Activated CD4-positive, alpha-beta T cell treated with anti-CD3 and anti-CD28 coated beads for 4 hours (primary cell): ENCODE measurements around the gene RUNX1.
A peak's percentile ranks its signal among the peaks of the same experiment; 100 is the strongest.

Experiments used
- DNase-seq, 2 donors: peaks; one replicate each; pipeline ENCODE4 v3.0.0-alpha.2; 2020

The RUNX1 gene

DNA sequence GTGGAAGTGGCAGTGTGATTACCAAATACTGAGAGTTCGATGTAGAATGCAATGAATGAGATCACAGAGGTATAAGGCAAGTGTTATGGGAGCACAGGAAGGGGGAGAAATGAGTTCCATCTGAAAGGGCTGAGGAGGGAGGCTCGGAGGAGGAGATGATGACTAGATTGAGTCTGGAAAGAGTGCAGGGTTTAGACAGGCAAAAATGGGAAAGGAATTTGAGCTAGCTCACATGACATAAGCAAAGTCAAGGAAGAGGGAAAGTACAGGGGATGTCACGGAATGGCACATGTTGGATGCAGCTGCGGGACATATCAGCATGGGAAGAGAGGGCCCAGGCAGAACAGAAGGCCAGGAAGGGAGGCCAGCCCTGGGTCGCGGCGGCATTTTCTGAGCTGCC lies 132.7 kb downstream of the RUNX1 start:
- no peak for DNase-seq

- no peak for DNase-seq
These were observed 133.7 kb downstream of the RUNX1 start for GRCh38 chr21:34915364-34915841.

GRCh38 chr21:34914239-34914638 lies 134.9 kb downstream of the RUNX1 start:
- DNase-seq, result no peak

DNA sequence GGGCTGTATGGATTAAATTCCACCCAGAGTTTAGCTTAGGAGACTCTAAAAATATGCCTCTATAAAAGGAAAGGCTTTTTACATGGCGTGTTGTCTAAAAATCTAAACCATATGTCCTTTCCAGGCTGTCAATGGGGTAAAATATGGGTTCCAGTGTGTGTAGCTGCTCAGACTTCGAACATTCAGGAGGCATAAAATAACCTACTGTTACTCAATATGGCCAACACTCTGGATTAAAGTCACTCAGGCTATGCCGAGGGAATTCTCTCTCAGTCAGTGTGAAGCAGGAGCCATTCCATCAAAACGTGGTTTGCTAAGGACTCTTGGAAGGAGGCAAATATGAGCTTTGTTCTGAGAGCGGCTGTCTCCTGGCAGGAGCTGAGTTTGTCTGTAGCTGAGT lies 135.3 kb downstream of the RUNX1 start:
- DNase-seq, result no peak

GRCh38 chr21:34912022-34912945 lies 136.8 kb downstream of the RUNX1 start:
- no peak for DNase-seq

DNA sequence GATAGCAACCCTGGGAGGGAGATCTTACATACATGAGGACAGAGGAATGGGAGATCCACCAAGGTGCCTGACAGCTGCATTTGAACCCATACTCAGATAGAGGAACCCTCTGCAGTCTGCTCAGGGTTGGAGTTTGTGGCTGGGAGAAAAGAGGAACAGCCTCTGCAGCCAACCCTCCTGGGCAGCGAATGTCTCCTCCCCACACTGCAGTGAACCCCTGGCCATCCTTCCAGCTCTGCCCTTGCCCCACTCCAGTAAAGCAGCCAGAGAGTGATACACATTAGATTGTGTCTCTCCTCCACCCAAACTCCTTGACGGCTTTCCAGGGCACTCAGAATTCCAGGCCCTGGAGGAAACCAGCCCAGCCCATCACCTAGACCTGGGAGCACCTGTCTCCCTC lies 137.7 kb downstream of the RUNX1 start:
- DNase-seq, result no peak

- no peak for DNase-seq
These were observed 138.7 kb downstream of the RUNX1 start for GRCh38 chr21:34910396-34910795.

DNA sequence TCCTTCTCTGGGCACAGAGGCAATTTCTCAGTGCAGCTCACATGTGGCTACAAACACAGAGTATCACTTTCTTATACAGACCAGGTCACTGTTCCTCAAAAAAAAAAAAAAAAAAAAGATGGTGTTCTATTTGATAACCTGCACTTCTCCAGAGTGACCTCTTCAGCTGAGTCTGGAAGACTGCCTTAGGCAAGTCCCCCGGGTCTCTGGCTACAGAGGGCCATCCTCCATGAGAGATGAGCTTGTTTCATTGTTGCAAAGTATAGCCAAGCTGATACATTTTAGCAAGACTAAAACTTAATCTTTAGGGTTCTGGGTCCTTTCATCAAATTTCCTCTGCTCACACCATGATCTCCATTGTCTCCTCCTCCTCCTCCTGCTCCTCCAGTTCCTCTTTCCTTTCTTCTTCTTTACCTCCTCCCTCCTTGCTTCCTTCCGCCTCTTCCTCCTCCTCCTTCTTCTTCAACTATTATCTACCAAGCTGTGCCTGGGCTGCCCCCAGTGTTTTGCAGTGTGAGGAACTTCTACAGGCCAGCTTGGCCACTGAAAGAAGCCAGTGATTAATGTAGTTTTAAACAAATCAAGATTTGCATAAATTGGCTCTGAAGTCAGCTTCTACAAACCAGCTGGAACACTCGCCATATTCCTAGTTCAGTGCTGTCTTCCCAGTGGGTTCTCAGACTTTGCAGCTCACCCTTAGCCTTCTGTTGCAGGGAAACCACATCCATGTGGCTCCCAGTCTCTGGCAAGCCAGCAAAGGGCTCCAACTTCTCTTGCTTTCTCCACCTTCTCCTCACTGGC lies 139.4 kb downstream of the RUNX1 start:
- no peak for DNase-seq

DNA sequence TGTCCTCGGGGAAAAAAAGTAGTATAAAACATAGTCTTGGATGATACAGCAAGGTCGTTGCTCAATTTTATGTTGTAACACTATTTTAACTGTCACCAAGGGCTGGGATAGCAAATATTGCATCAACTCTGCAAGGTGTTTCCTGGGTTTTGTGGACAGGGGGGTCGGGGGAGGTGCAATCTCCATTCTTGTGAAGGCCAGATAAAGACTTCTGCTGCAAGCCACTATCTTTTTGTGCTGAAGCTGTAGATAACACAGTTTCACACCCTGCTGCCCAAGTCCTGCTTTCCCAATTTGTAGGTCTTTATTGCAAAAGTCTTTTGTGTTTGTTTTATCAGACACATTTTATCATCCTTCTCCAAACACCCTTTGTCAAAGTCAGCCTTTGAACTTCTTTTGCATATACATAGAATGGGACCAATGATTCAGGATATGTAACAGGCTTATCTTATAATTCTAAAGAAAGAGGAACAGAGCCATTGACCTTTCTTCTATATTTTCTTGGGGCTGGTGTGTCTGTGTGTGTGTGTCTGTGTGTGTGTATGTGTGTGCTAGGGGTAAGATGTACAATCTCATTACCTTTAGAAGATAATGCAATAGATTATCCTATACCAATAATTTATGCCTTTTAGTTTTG lies 140.6 kb downstream of the RUNX1 start:
- DNase-seq, result no peak

DNA sequence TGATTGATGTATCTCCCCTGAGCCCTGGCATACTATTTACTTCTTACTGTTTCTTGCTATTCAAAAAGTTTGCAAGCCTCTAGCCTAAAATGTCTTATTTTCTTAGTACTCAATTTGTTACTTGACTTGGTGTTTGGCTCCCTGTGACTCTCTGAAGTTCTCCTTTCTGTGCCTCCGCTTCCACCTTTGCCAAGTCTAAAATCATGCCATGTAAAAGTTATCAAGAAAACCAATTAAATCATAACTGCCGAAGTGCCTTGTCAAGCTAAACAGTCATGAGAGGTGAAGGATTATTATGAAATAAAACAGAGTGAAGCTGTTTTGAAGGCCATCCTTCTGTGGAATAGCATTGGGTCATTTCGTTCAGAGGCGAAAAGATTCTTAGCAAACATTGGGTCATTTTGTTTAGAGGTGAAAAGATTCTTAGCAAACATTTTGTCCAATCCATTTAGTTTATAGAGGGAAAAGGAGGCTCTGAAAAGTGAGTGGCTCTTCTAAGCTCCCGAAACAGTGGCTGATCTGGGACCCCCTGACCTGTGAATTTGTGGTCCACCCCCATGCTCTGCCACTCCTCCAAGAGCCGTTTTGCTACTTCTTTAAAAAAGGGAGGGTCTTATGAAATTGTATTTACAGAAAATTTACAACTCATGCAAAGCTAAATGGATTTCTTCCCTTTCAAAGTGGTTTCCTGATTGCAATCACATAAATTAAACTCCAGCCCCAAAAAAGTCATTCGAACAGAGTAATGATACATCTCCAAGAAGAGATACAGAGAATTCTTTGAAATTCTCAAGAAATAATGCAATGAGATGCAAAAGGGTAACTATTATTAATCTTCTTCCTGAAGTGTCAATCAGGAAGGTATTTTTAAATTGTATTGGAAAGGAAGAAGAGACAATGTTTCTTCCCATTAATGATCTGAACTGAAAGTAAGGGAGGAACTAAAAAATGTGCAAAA lies 141.4 kb downstream of the RUNX1 start:
- no peak for DNase-seq

DNA sequence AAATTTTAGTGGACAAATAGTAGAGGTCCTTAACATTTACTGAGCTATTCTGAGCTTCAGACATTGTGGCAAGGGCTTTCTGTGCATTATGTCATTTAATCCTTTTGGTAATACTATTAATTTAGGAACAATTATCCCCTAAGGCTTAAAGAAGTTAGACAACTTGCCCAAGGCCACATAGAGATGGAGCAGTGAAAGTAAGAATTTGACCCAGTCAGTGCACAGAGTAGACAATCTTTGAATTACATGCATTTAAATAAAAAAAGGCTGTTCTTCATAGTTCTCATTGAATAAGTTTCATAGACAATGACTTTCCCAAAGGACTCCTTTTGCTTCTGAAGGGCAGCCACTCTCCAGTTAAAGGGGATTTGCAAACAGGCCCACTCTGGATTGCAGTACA lies 142.7 kb downstream of the RUNX1 start:
- no peak for DNase-seq

- no peak for DNase-seq
These were observed 143.9 kb downstream of the RUNX1 start for GRCh38 chr21:34905218-34905537.

- no peak for DNase-seq
These were observed 144.4 kb downstream of the RUNX1 start for GRCh38 chr21:34904526-34905217.

DNA sequence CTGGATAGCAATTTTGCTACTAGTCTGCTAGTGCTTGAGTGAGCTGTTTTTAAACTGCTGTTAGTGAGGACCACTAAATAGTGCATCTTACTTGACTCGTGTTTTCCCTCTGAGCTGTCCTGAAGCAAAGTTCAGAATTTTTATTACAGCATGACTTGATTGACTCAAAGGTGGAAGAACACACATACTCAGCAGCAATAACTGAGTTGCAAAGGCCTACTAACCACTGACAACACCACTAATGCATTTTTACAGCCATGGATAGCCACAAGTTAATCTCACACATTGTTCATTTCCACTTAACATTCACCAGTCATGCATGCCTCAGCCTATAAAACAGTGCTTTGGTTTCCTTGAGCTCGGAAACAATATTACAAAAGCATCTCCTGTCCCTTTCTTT lies 148.7 kb downstream of the RUNX1 start:
- no peak for DNase-seq

GRCh38 chr21:34899760-34900159 lies 149.3 kb downstream of the RUNX1 start:
- DNase-seq, result no peak

DNA sequence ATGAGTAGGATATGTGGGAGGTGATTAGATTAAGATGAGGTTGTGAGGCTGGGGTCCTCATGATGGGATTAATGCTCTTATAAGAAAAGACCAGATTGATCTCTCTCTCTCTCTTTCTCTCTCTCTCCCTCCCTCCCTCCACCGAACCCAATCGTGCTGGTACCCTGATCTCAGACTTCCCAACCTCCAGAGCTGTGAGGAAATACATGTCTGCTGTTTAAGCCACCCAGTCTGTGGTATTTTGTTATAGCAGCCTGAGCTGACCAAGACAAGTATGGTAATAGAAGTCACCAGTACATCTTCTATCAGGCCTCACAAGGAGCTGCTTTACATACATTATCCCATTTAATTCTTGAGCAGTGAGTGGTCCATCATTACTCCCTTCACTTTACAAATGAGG lies 149.8 kb downstream of the RUNX1 start:
- no peak for DNase-seq

DNA sequence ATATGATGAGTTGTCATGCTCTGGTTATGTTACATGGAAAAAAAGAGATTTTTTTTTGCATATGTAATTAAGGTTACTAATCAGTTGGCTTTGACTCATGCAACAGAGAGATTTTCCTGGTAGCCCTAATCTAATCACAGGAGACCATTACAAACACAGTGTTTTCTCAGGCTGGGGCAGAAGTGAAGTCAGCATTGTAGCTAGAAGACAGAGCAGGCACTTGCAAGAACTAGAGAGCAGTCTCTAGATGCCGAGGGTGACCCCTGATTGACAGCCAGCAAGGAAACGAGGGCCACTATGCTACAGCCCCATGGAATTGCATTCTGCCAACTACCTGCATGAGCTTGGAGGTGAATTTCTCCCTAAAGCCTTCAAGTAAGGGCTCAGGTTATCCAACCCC lies 151.3 kb downstream of the RUNX1 start:
- DNase-seq, result no peak

DNA sequence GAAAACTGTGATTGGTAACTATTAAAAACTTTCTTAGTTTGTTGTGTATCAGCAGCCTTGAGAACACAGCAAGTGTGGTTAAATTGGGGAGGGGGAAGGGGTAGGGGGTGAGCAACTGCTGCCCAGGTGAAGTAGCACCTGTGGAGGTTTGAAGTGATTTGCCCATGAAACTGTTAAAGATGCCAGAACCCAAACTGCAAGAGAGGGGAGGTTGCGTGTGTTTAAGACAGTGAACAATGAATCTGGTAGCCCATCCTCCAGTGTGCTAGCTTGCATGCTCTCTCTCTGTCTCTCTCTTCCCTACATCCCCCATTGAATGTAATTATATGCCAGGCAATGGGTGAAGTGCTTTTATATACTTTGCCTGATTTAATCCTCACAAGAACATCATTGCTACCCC lies 154.7 kb downstream of the RUNX1 start:
- no peak for DNase-seq

GRCh38 chr21:34892209-34892608 lies 156.9 kb downstream of the RUNX1 start:
- no peak for DNase-seq

DNA sequence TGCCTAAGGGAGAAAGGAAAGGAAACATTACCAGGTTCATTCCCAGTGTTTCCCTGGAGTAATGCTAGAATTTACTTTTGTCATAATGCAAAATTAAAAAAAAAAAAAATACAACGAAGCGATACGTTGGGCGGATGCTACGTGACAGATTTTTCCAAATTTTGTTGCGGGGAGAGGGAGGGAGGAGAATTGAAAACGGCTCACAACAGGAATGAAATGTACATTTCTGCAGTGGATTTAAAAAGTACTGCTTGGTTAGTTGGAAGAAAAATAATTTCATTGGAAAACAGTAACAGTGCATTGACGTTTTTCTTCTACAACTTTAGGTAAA lies 157.5 kb downstream of the RUNX1 start:
- no peak for DNase-seq

DNA sequence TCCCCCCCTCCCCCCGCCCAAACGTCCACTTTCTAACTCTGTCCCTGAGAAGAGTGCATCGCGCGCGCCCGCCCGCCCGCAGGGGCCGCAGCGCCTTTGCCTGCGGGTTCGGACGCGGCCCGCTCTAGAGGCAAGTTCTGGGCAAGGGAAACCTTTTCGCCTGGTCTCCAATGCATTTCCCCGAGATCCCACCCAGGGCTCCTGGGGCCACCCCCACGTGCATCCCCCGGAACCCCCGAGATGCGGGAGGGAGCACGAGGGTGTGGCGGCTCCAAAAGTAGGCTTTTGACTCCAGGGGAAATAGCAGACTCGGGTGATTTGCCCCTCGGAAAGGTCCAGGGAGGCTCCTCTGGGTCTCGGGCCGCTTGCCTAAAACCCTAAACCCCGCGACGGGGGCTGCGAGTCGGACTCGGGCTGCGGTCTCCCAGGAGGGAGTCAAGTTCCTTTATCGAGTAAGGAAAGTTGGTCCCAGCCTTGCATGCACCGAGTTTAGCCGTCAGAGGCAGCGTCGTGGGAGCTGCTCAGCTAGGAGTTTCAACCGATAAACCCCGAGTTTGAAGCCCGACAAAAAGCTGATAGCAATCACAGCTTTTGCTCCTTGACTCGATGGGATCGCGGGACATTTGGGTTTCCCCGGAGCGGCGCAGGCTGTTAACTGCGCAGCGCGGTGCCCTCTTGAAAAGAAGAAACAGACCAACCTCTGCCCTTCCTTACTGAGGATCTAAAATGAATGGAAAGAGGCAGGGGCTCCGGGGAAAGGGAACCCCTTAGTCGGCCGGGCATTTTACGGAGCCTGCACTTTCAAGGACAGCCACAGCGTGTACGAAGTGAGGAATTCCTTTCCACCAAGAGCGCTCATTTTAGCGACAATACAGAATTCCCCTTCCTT lies 158.1 kb downstream of the RUNX1 start:
- DNase-seq, result peak; percentile 21 to 29
